Memory B cell (primary cell): Measurements from ENCODE around the gene COL9A3.

Experiments
- ATAC-seq: fragments of 150-1000 bp; cut with Tn5 transposase; 2 replicates; pipeline ENCODE4 v1.10.0; 2021; ENCODE audit warnings: low read depth, mild to moderate bottlenecking, moderate library complexity
- DNase-seq, 2 donors: peaks; one replicate each; pipeline ENCODE4 v3.0.0; 2022; ENCODE audit warnings: low spot score in 2 of 2
- H3K27ac Mint-ChIP-seq: one replicate; pipeline ENCODE4 v1.8.0; 2022; ENCODE audit warnings: mild to moderate bottlenecking, moderate library complexity, mixed read lengths
- H3K27me3 Mint-ChIP-seq: one replicate; pipeline ENCODE4 v1.8.0; 2022; ENCODE audit warnings: mixed read lengths
- H3K36me3 Mint-ChIP-seq: one replicate; pipeline ENCODE4 v1.8.0; 2022; ENCODE audit warnings: mild to moderate bottlenecking, mixed read lengths
- H3K4me1 Mint-ChIP-seq: one replicate; pipeline ENCODE4 v1.8.0; 2022; ENCODE audit warnings: mixed read lengths
- H3K4me3 Mint-ChIP-seq: one replicate; pipeline ENCODE4 v1.8.0; 2022; ENCODE audit warnings: mild to moderate bottlenecking, moderate library complexity, mixed read lengths
- H3K9me3 Mint-ChIP-seq: one replicate; pipeline ENCODE4 v1.8.0; 2022; ENCODE audit warnings: mixed read lengths

The COL9A3 gene

GRCh38 chr20:62816884-62817873 is at the start of gene COL9A3:
Gene COL9A3 (plus strand): TSS chr20:62817050. CDS start chr20:62817065, 15 bp downstream.
- Mint-ChIP-seq H3K36me3 (peaks cover 4% of the 10 kb centered on the region), H3K9me3 (no peaks in the 10 kb centered on the region), H3K27me3 (peaks cover 10% of the 10 kb centered on the region), H3K4me3 (peak within 1 kb of the TSS; percentile 39), H3K27ac (no peak within 1 kb of the TSS), H3K4me1 (peaks cover 5% of the 10 kb centered on the region)
- DNase-seq, result no peak
- peak; percentile 38 for ATAC-seq

- H3K27me3 Mint-ChIP-seq, result peaks cover 20% of the 10 kb centered on the region
- no peaks in the 10 kb centered on the region for H3K9me3 Mint-ChIP-seq
- H3K4me3 Mint-ChIP-seq, result no peak overlapping the region
- H3K4me1 Mint-ChIP-seq, result peaks cover 5% of the 10 kb centered on the region
- peaks cover 3% of the 10 kb centered on the region for H3K36me3 Mint-ChIP-seq
- H3K27ac Mint-ChIP-seq, result no peak overlapping the region
- DNase-seq, result no peak
- no peak for ATAC-seq
Measured at GRCh38 chr20:62768234-62768546, 48.7 kb upstream of the COL9A3 start.

DNA sequence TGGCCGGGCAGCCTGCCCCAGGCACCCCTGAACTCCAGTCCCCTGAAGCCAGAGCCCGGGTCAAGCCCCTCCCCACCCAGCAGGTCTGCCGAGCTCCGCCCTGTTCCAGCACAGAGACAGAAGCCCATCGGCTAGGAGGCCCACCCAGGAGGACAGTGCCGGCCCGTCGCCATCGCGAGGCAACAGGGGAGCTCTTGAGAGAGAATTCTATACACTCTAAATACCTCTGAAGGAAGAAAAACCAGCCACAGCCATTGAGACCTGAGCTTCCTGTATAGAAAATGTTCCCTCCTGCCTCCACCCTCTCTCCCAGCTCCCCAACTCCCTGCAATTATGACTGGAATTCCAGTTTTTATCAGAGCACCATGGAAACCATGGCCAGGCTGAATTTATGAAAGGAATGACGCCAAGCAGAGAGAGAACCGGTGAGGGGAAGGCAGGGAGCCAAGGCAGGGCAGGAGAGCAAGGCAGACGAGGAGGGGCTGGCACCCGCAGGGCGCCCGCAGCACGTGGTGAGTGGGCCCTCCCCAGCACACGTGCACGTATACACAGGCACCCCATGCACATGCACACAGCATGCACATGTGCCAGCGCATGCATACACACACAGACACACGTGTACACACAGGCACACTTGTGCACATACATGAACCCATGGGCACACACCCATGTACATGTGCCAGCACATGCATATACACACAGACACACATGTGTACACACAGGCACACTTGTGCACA is 48.1 kb upstream of the COL9A3 start:
- H3K27me3 Mint-ChIP-seq, result peaks cover 17% of the 10 kb centered on the region
- no peaks in the 10 kb centered on the region for H3K9me3 Mint-ChIP-seq
- H3K4me3 Mint-ChIP-seq, result no peak overlapping the region
- peaks cover 5% of the 10 kb centered on the region for H3K4me1 Mint-ChIP-seq
- peaks cover 3% of the 10 kb centered on the region for H3K36me3 Mint-ChIP-seq
- DNase-seq (no peak), ATAC-seq (no peak)
- no peak overlapping the region for H3K27ac Mint-ChIP-seq

- Mint-ChIP-seq H3K9me3 (no peaks in the 10 kb centered on the region), H3K27ac (no peak overlapping the region), H3K4me3 (no peak overlapping the region), H3K4me1 (peaks cover 5% of the 10 kb centered on the region), H3K36me3 (peaks cover 3% of the 10 kb centered on the region), H3K27me3 (peaks cover 15% of the 10 kb centered on the region)
- DNase-seq (no peak), ATAC-seq (no peak)
Measured at GRCh38 chr20:62769346-62770071, 47.3 kb upstream of the COL9A3 start.

GRCh38 chr20:62770111-62770910 is 46.5 kb upstream of the COL9A3 start:
- ATAC-seq (no peak), DNase-seq (no peak)
- Mint-ChIP-seq H3K36me3 (no peaks in the 10 kb centered on the region), H3K27me3 (peaks cover 12% of the 10 kb centered on the region), H3K4me1 (peaks cover 7% of the 10 kb centered on the region), H3K27ac (no peak overlapping the region), H3K4me3 (no peak overlapping the region), H3K9me3 (no peaks in the 10 kb centered on the region)

GRCh38 chr20:62770916-62771315 is 45.9 kb upstream of the COL9A3 start:
- H3K9me3 Mint-ChIP-seq, result no peaks in the 10 kb centered on the region
- DNase-seq (no peak), ATAC-seq (no peak)
- H3K27ac Mint-ChIP-seq, result no peak overlapping the region
- H3K4me3 Mint-ChIP-seq, result no peak overlapping the region
- H3K4me1 Mint-ChIP-seq, result peaks cover 10% of the 10 kb centered on the region
- H3K36me3 Mint-ChIP-seq, result no peaks in the 10 kb centered on the region
- H3K27me3 Mint-ChIP-seq, result peaks cover 12% of the 10 kb centered on the region

- DNase-seq (no peak), ATAC-seq (no peak)
- H3K4me1 Mint-ChIP-seq, result peaks cover 16% of the 10 kb centered on the region
- peaks cover 12% of the 10 kb centered on the region for H3K27me3 Mint-ChIP-seq
- no peak overlapping the region for H3K27ac Mint-ChIP-seq
- H3K4me3 Mint-ChIP-seq, result no peak overlapping the region
- no peaks in the 10 kb centered on the region for H3K9me3 Mint-ChIP-seq
- H3K36me3 Mint-ChIP-seq, result no peaks in the 10 kb centered on the region
Measured at GRCh38 chr20:62771396-62772102, 45.3 kb upstream of the COL9A3 start.

DNA sequence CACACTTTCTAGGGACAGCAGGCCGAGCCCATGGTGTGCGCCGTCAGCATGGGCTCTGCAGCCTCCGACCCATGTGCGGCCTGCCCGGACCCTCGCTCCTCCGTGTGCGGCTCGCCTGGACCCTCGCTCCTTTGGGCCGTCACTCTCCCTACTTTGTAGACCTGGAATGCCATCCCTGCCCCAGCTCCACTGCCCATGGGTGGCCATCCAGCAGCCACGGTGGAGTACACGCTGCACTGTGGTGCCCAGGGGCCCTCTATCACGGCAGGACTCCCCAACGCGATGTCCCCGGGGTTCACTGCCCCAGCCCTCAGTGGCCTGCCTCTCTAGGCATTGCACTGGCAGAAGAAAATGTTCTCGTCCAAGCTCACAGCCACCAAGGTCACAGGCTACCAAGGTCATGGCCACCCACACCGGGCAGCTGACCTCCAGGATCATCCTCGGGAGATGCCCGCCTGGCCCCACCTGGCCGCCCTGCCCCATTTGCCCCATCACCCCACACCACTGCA is 44.7 kb upstream of the COL9A3 start:
- H3K4me1 Mint-ChIP-seq, result peaks cover 20% of the 10 kb centered on the region
- no peak overlapping the region for H3K27ac Mint-ChIP-seq
- H3K9me3 Mint-ChIP-seq, result no peaks in the 10 kb centered on the region
- no peak for DNase-seq
- no peak overlapping the region for H3K4me3 Mint-ChIP-seq
- H3K27me3 Mint-ChIP-seq, result peaks cover 11% of the 10 kb centered on the region
- no peaks in the 10 kb centered on the region for H3K36me3 Mint-ChIP-seq
- ATAC-seq, result no peak

DNA sequence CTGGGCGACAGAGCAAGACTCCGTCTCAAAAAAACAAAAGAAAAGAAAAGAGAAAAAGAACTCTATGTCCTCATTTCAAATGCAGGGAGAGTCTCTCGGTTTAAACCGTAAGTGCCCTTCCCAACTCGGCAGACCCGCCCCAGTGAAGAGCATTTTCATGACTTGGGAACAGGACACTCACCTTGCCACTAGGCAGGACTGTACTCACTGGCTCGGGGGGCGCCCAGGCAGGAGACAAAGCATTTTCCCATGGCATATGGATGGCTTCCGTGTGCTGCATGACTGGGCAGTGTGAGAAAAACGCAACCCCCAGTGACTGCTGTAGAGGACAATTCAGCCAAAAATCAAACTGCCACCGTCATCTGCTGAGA is 44.2 kb upstream of the COL9A3 start:
- Mint-ChIP-seq H3K27ac (no peak overlapping the region), H3K9me3 (no peaks in the 10 kb centered on the region), H3K4me3 (no peak overlapping the region), H3K36me3 (no peaks in the 10 kb centered on the region), H3K27me3 (peaks cover 9% of the 10 kb centered on the region), H3K4me1 (peaks cover 21% of the 10 kb centered on the region)
- DNase-seq (no peak), ATAC-seq (no peak)

- no peak overlapping the region for H3K4me3 Mint-ChIP-seq
- no peak for ATAC-seq
- H3K27me3 Mint-ChIP-seq, result peaks cover 7% of the 10 kb centered on the region
- DNase-seq, result no peak
- no peaks in the 10 kb centered on the region for H3K36me3 Mint-ChIP-seq
- H3K27ac Mint-ChIP-seq, result no peak overlapping the region
- H3K4me1 Mint-ChIP-seq, result peaks cover 21% of the 10 kb centered on the region
- no peaks in the 10 kb centered on the region for H3K9me3 Mint-ChIP-seq
Measured at GRCh38 chr20:62772990-62773844, 43.6 kb upstream of the COL9A3 start.

DNA sequence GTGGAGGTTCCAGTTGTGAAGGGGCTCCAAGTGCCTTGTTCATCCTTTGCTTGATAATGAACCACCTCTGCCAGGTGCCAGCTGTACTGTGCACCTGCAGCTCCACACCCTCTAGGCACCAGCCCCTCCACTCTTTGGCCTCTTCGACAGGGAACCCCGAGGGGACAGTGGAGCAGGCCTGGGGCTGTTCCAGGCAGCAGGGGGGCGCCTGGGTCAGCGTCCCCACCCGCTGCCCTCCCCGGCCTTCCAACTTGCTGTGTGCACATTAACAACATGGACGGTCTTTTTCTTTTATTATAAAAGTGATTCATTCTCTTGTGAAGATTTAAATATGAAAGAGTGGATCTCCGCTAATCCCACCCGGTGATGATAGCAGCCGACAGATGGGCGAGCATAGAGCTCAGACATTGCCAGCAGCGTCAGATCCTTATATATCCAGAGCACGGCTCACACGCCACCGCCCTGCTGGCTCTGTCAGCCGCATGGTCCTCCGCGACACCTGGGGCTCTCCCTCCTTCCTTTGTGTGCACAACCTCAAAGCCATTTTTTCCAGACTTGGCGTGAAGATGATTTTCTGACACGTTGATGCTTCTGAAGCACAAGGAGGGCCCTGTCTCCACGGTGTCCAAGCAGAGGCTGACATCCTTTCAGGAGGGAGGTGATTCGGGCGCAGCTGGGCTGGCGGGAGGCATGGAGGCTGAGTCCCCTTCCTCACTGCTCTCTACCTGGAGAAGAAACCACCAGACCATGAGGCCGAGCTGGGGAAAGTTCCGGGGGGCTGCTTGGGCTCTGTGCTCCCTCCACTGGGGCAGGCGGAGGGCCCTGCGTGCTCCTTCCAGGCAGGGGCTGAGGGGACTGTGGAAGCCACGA is 42.8 kb upstream of the COL9A3 start:
- Mint-ChIP-seq H3K4me1 (peaks cover 19% of the 10 kb centered on the region), H3K9me3 (no peaks in the 10 kb centered on the region), H3K27ac (no peak overlapping the region), H3K27me3 (peaks cover 6% of the 10 kb centered on the region), H3K4me3 (no peak overlapping the region), H3K36me3 (no peaks in the 10 kb centered on the region)
- no peak for ATAC-seq
- no peak for DNase-seq
